Midbrain (tissue), 1 donor: ENCODE results near the gene AGXT2.

Experiments used
- DNase-seq: peaks from one replicate; lab custom pipeline; 2025; lab: John Stamatoyannopoulos, UW

Gene AGXT2

GRCh38 chr5:34967540-34967939 is 80.2 kb downstream of the AGXT2 start:
- DNase-seq, result no peak

GRCh38 chr5:34959323-34959722 is 88.4 kb downstream of the AGXT2 start:
- no peak for DNase-seq

- DNase-seq, result no peak
These were observed 89.7 kb downstream of the AGXT2 start for GRCh38 chr5:34957857-34958690.

- no peak for DNase-seq
These were observed 90.4 kb downstream of the AGXT2 start for GRCh38 chr5:34957321-34957720.
